Measurements from ENCODE around the gene IKZF3. TPM values are rescaled to one million over a fixed set of nuclear protein-coding genes. Genes with fewer than 3 reads are reported as not detected.

IKZF3 gene
- total and polyA plus RNA-seq, 7 donors, result 0.01 to 0.82 (median 0.14) TPM

GRCh38 chr17:39799395-39799794 lies 64.7 kb downstream of the IKZF3 start:
- TF ChIP-seq CTCF (IDR thresholded peaks at IDR 0.05), result no peak
- DNase-seq, result no peak
- ATAC-seq, result no peak
- Histone ChIP-seq H3K27me3 (ENCODE audit: insufficient read depth in 3 of 3, low read length in 2 of 3) (no peaks in the 10 kb centered on the region), H3K9me3 (no peaks in the 10 kb centered on the region), H3K4me1 (no peaks in the 10 kb centered on the region), H3K27ac (no peak overlapping the region), H3K4me3 (no peak overlapping the region), H3K36me3 (ENCODE audit: insufficient read depth in 1 of 2, low read depth in 1 of 2) (no peaks in the 10 kb centered on the region)
- intact Hi-C loops (cut with DNase I), result no loop called here
- WGBS, 3 donors, result 79 to 83% (median 80%) methylated on average over 1 of the region's 1 CpG

- intact Hi-C loops (cut with DNase I), result no loop called here
- ATAC-seq (no peak), DNase-seq (no peak)
- no peak for TF ChIP-seq CTCF (IDR thresholded peaks at IDR 0.05)
- Histone ChIP-seq H3K4me3 (no peak overlapping the region), H3K9me3 (no peaks in the 10 kb centered on the region), H3K27ac (no peak overlapping the region), H3K36me3 (ENCODE audit: insufficient read depth in 1 of 2, low read depth in 1 of 2) (no peaks in the 10 kb centered on the region), H3K27me3 (ENCODE audit: insufficient read depth in 3 of 3, low read length in 2 of 3) (peaks cover 0 to 16% (median 11%) of the 10 kb centered on the region in 3 donors), H3K4me1 (no peaks in the 10 kb centered on the region)
- 78 to 89% (median 82%) methylated on average over 2 of the region's 2 CpGs for WGBS, 3 donors
Observed at GRCh38 chr17:39794249-39794970, 69.7 kb downstream of the IKZF3 start.

GRCh38 chr17:39793301-39793872 lies 70.7 kb downstream of the IKZF3 start:
- no peak for TF ChIP-seq CTCF (IDR thresholded peaks at IDR 0.05)
- H3K27me3 ChIP-seq (ENCODE audit: insufficient read depth in 3 of 3, low read length in 2 of 3), result peaks cover 0 to 16% (median 11%) of the 10 kb centered on the region in 3 donors
- no peak overlapping the region for H3K4me3 ChIP-seq
- DNase-seq (no peak), ATAC-seq (no peak)
- WGBS, 3 donors, result 69 to 78% (median 73%) methylated on average over 3 of the region's 3 CpGs
- H3K36me3 ChIP-seq (ENCODE audit: insufficient read depth in 1 of 2, low read depth in 1 of 2), result no peaks in the 10 kb centered on the region
- H3K27ac ChIP-seq, result no peak overlapping the region
- H3K4me1 ChIP-seq, result no peaks in the 10 kb centered on the region
- intact Hi-C loops (cut with DNase I), result no loop called here
- no peaks in the 10 kb centered on the region for H3K9me3 ChIP-seq

GRCh38 chr17:39792526-39793221 lies 71.4 kb downstream of the IKZF3 start:
- 79 to 86% (median 81%) methylated on average over 10 of the region's 10 CpGs for WGBS, 3 donors
- ATAC-seq, result no peak
- TF ChIP-seq CTCF (IDR thresholded peaks at IDR 0.05), result no peak
- Histone ChIP-seq H3K9me3 (no peaks in the 10 kb centered on the region), H3K27ac (no peak overlapping the region), H3K4me1 (no peaks in the 10 kb centered on the region), H3K36me3 (ENCODE audit: insufficient read depth in 1 of 2, low read depth in 1 of 2) (no peaks in the 10 kb centered on the region), H3K4me3 (no peak overlapping the region), H3K27me3 (ENCODE audit: insufficient read depth in 3 of 3, low read length in 2 of 3) (peaks cover 0 to 16% (median 11%) of the 10 kb centered on the region in 3 donors)
- no peak for DNase-seq
- intact Hi-C loops (cut with DNase I), result no loop called here

Measured in psoas muscle (tissue), 8 donors.